ENCODE data around the gene ARHGAP22.

DNA sequence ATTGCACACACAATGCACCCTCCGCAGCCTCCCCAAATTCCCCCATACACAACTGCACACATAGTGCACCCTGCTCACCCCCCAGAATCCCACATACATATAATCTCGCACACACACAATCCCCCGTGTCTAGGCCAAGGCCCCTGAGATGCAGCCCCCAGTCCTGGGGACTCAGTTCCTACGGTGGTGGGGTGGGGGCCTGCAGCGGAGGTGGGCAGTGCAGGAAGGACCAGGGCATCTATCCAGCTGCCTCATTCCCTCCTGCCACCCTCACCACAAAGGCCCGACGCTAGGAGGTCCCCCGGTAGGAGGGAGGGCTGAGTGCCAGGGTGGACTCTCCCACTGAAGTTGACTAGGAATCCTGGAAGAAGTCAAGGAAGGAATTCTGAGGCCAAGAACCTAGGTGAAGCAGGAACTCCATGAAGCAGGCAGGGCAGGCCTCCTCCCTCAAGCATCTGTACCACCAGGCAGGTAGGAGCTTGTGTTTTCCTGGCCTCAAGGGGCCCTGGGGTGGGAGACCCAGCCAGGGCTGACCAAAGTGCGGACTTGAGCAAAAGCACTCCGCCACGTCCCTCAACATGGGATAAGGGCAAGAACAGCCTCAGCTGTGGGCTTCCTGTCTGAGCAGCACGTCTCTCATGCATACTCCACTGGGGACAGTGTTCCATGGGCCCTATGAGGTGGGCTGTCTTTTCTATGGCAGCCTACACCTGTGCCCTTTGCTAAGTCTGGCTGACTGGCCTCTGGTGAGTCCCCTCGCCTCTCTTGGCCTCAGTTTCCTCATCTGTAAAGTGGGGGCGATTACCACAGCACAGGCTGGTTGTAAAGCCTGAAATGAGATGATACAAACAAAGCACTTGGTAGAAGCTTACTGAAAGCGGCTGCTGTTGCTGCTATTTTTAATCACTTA is 152.6 kb downstream of the ARHGAP22 start:
- TF ChIP-seq, protein P1, sequence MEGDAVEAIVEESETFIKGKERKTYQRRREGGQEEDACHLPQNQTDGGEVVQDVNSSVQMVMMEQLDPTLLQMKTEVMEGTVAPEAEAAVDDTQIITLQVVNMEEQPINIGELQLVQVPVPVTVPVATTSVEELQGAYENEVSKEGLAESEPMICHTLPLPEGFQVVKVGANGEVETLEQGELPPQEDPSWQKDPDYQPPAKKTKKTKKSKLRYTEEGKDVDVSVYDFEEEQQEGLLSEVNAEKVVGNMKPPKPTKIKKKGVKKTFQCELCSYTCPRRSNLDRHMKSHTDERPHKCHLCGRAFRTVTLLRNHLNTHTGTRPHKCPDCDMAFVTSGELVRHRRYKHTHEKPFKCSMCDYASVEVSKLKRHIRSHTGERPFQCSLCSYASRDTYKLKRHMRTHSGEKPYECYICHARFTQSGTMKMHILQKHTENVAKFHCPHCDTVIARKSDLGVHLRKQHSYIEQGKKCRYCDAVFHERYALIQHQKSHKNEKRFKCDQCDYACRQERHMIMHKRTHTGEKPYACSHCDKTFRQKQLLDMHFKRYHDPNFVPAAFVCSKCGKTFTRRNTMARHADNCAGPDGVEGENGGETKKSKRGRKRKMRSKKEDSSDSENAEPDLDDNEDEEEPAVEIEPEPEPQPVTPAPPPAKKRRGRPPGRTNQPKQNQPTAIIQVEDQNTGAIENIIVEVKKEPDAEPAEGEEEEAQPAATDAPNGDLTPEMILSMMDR (conservative IDR thresholded peaks at IDR 0.05; ENCODE audit: low read length), result no peak
- no peak for TF ChIP-seq EZH2phosphoT487 (IDR thresholded peaks at IDR 0.05; ENCODE audit: borderline replicate concordance, low read depth, low read length)

Measured in OCI-LY7 (cell line).